Adipocyte (in vitro differentiated cells): ENCODE data around the gene SSC5D.

Experiments
- DNase-seq: peaks from one replicate; pipeline ENCODE4 v3.0.0-alpha.2; 2015; ENCODE audit warnings: low read depth
- H3K27me3 ChIP-seq: replicated peaks from 2 replicates; pipeline ENCODE4 v1.7.0; 2013; ENCODE audit warnings: mild to moderate bottlenecking, low read length, moderate library complexity; ENCODE audit not compliant: control insufficient read depth, insufficient read depth
- H3K36me3 ChIP-seq: 2 replicates; pipeline ENCODE4 v1.7.0; 2013; ENCODE audit warnings: low read length, mild to moderate bottlenecking, moderate library complexity; ENCODE audit not compliant: control insufficient read depth, insufficient read depth, severe bottlenecking
- H3K4me1 ChIP-seq: 2 replicates; pipeline ENCODE4 v1.7.0; 2013; ENCODE audit warnings: mild to moderate bottlenecking, low read length, moderate library complexity; ENCODE audit not compliant: control insufficient read depth, insufficient read depth
- H3K4me3 ChIP-seq: 2 replicates; pipeline ENCODE4 v1.7.0; 2013; ENCODE audit warnings: mild to moderate bottlenecking, low read length, moderate library complexity
- H3K9ac ChIP-seq: 2 replicates; pipeline ENCODE4 v1.7.0; 2013; ENCODE audit warnings: mild to moderate bottlenecking, low read length, moderate library complexity
- H3K9me3 ChIP-seq: 2 replicates; pipeline ENCODE4 v1.7.0; 2013; ENCODE audit warnings: mild to moderate bottlenecking, low read length, moderate library complexity; ENCODE audit not compliant: control insufficient read depth

SSC5D gene

DNA sequence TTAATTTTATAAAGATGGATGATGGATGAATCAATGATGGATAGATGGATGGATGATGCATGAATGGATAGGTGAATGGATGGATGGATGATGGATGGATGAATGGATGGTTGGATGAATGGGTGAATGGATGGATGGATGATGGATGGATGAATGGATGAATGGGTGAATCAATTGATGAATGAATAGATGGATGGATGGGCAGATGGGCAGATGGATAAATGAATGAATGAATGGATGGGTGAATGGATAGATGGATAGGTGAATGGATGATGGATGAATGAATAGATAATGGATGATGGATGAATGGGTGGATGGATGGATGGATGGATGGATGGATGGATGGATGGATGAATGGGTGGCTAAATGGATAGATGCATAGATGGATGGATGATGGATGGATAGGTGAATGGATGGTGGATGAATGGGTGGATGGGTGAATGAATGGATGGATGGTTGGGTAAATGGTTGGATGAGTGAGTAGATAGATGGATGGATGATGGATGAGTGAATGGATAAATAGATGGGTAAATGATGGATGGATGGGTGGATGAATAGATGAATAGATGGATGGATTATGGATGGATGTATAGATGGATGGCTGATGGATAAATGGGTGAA, 79.6 kb downstream of the SSC5D start:
- Histone ChIP-seq H3K9me3 (peaks cover 7% of the 10 kb centered on the region), H3K9ac (no peak overlapping the region), H3K27me3 (peaks cover 6% of the 10 kb centered on the region)

More for the DNA sequence above, 79.6 kb downstream of the SSC5D start:
- DNase-seq: no peak
- Histone ChIP-seq H3K36me3 (no peaks in the 10 kb centered on the region), H3K4me3 (no peak overlapping the region), H3K4me1 (no peaks in the 10 kb centered on the region)
